GM12873 (cell line): Measurements from ENCODE around the gene MOAP1.

Source experiments
- CTCF ChIP-seq: IDR thresholded peaks from 2 replicates; pipeline ENCODE4 v1.5.1; 2012; ENCODE audit warnings: low read depth, mild to moderate bottlenecking, moderate library complexity, low read length, control low read depth; ENCODE audit not compliant: insufficient read depth; ENCODE audit errors: missing control alignments

The MOAP1 gene

GRCh38 chr14:93219103-93219726 lies 34.5 kb upstream of the MOAP1 start:
- TF ChIP-seq CTCF, result peak; percentile 78

- TF ChIP-seq CTCF, result no peak
Observed at GRCh38 chr14:93214598-93214997, 29.9 kb upstream of the MOAP1 start.

GRCh38 chr14:93212432-93212831 lies 27.7 kb upstream of the MOAP1 start:
- no peak for TF ChIP-seq CTCF

- peak; percentile 44 for TF ChIP-seq CTCF
Observed at GRCh38 chr14:93207468-93208308, 23.0 kb upstream of the MOAP1 start.

- peak; percentile 34 for TF ChIP-seq CTCF
Observed at GRCh38 chr14:93206793-93207467, 22.2 kb upstream of the MOAP1 start, which contains the start of the genes GON7 and UBR7. Gene GON7, minus strand, starts transcription at chr14:93207065. Its CDS starts 28 bp downstream, at chr14:93207037. Gene UBR7, plus strand, starts transcription at chr14:93207256. Its CDS starts 36 bp downstream, at chr14:93207292.

GRCh38 chr14:93201155-93201704 lies 16.5 kb upstream of the MOAP1 start:
- no peak for TF ChIP-seq CTCF

- no peak for TF ChIP-seq CTCF
Observed at GRCh38 chr14:93200553-93200952, 15.9 kb upstream of the MOAP1 start.
